ENCODE results near the gene SBF2. TPM values are rescaled to one million over a fixed set of nuclear protein-coding genes. Genes with fewer than 3 reads are reported as not detected.

The SBF2 gene
- total RNA-seq, 1 experiment from 2014 or later = 30.2 TPM

DNA sequence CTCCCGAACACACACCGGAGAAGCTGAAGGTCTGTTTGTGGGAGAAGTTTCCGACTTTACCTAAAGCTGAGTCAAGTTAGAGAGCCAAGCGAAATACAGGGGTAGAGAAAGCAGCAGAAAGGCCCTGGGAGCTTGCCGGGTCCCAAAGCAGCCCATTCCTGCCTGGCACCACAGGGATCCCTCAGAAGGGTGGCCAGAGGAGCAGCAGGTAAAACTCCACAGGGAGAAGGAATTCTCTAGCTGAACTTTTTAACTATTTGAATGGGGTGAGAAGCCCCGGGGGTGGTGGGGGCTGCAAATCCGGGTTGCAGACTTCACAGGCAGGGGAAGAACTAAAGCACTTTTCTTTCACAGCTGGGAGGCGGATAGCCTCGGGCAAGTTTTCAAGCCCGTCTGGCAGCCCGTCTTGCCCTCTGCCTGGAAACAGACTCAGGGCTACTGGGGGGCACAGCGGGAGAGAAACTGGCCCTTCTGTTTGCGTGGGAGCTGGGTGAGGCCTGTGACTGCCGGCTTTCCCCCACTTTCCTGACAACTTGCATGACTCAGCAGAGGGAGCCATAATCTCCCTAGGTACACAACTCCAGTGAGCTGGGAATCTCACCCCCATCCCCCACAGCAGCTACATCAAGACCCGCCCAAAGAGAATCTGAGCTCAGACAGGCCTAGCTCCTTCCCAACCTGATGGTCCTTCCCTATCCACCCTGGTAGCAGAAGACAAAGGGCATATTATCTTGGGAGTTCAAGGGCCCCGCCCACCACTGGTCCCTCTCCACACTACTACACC, 311.0 kb downstream of the SBF2 start:
- H2BK12ac ChIP-seq (ENCODE audit: insufficient read length, low read depth, low read length) = no peak overlapping the region
- H3K4me1 ChIP-seq (ENCODE audit: insufficient read depth, low read length) = no peaks in the 10 kb centered on the region; the same call in 1 of the 2 replicates
- H3K27me3 Mint-ChIP-seq (ENCODE audit: low read depth) = no peaks in the 10 kb centered on the region

More for the DNA sequence above, 311.0 kb downstream of the SBF2 start:
- no peaks in the 10 kb centered on the region for H3K27me3 ChIP-seq (ENCODE audit: insufficient read depth, low read length)
- no peak overlapping the region for H2BK15ac ChIP-seq (ENCODE audit: low read depth, low read length)
- H3K23ac ChIP-seq (ENCODE audit: insufficient read length, low read depth, low read length) = no peak overlapping the region
- H4K8ac ChIP-seq (replicated peaks; ENCODE audit: insufficient read length, low read depth, low read length) = no peak overlapping the region
- no peak overlapping the region for H2BK120ac ChIP-seq (ENCODE audit: low read depth, low read length, poor library complexity, severe bottlenecking)
- no peak overlapping the region for H2BK5ac ChIP-seq (ENCODE audit: insufficient read length, low read length)
- peaks cover 0 to 4% of the 10 kb centered on the region in 2 experiments; a peak in 3 of 5 replicates for H3K9me3 Mint-ChIP-seq
- H3K4me2 ChIP-seq (ENCODE audit: insufficient read depth, insufficient read length, low read length) = no peak overlapping the region
- no peaks in the 10 kb centered on the region for H3K23me2 ChIP-seq (ENCODE audit: insufficient read length, low read depth, low read length, poor library complexity, severe bottlenecking)
- TF ChIP-seq, protein P1, sequence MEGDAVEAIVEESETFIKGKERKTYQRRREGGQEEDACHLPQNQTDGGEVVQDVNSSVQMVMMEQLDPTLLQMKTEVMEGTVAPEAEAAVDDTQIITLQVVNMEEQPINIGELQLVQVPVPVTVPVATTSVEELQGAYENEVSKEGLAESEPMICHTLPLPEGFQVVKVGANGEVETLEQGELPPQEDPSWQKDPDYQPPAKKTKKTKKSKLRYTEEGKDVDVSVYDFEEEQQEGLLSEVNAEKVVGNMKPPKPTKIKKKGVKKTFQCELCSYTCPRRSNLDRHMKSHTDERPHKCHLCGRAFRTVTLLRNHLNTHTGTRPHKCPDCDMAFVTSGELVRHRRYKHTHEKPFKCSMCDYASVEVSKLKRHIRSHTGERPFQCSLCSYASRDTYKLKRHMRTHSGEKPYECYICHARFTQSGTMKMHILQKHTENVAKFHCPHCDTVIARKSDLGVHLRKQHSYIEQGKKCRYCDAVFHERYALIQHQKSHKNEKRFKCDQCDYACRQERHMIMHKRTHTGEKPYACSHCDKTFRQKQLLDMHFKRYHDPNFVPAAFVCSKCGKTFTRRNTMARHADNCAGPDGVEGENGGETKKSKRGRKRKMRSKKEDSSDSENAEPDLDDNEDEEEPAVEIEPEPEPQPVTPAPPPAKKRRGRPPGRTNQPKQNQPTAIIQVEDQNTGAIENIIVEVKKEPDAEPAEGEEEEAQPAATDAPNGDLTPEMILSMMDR (conservative IDR thresholded peaks at IDR 0.05) = no peak
- H3K9me3 ChIP-seq (ENCODE audit: control insufficient read depth, low read depth, low read length) = no peaks in the 10 kb centered on the region
- H4K91ac ChIP-seq (ENCODE audit: insufficient read length, low read depth, low read length) = no peak overlapping the region
- H2AK5ac ChIP-seq (ENCODE audit: insufficient read length, low read length) = no peak overlapping the region
- no peak overlapping the region for H3K27ac ChIP-seq (ENCODE audit: insufficient read length, low read depth, low read length)
- no peaks in the 10 kb centered on the region for H4K20me1 ChIP-seq (ENCODE audit: control insufficient read depth, insufficient read depth, insufficient read length)
- H3K27ac Mint-ChIP-seq = peak overlapping the region; percentile 88 to 97 (median 94)
- no peaks in the 10 kb centered on the region for H3K79me2 ChIP-seq (ENCODE audit: insufficient read depth, low read length)
- no peak overlapping the region for H4K5ac ChIP-seq (ENCODE audit: insufficient read length, low read depth, low read length)
- no peak overlapping the region for H3K14ac ChIP-seq (ENCODE audit: insufficient read depth, low read length)
- H3K4ac ChIP-seq (ENCODE audit: low read depth, low read length) = no peak overlapping the region
- H3K18ac ChIP-seq (ENCODE audit: insufficient read length, low read depth, low read length) = no peak overlapping the region
- H3K4me3 Mint-ChIP-seq = peak overlapping the region in 1 of 2 experiments; percentile 26; a peak in 1 of 5 replicates
- no peak overlapping the region for H3T11ph ChIP-seq (ENCODE audit: low read length)
- DNase-seq = peak; percentile 79
- H3K4me1 Mint-ChIP-seq = peaks cover 31 to 35% of the 10 kb centered on the region in 2 experiments
- no peaks in the 10 kb centered on the region for H3K79me1 ChIP-seq (ENCODE audit: insufficient read depth, low read depth, low read length, poor library complexity, severe bottlenecking)
- H3K56ac ChIP-seq (ENCODE audit: insufficient read length, low read depth, low read length) = no peak overlapping the region
- peaks cover 31 to 47% (median 45%) of the 10 kb centered on the region in 3 experiments for H3K36me3 Mint-ChIP-seq (ENCODE audit: insufficient read depth in 1 of 3, low read depth in 3 of 3)
- no CpG with 5 or more reads among the region's 16 CpGs for WGBS (ENCODE audit: extremely low coverage, insufficient read length, low lambda C conversion rate)
- H2BK20ac ChIP-seq (ENCODE audit: low read depth, low read length, poor library complexity, severe bottlenecking) = no peak overlapping the region
- H3K9ac ChIP-seq (ENCODE audit: extremely low read depth, insufficient read length, low read length) = no peak overlapping the region
- no peak overlapping the region for H2AFZ ChIP-seq (ENCODE audit: low read length)

Data from H9 (cell line).